ENCODE data around the gene MEGF10.

- no peak for TF ChIP-seq CTCF (IDR thresholded peaks at IDR 0.05)
- no peak for TF ChIP-seq POLR2AphosphoS5 (IDR thresholded peaks at IDR 0.05)
- no peak for TF ChIP-seq EP300 (IDR thresholded peaks at IDR 0.05)
Observed at GRCh38 chr5:127425037-127425436, 134.4 kb downstream of the MEGF10 start.
